KMS-11 (cell line): ENCODE measurements around the gene SPON2.

Experiments
- H2AFZ ChIP-seq: fragments of 200-600 bp; sonication (generic); 2 replicates; pipeline ENCODE4 v1.6.1; 2016; ENCODE audit warnings: antibody characterized with exemption, mixed run types, low read depth
- H3K27ac ChIP-seq: fragments of 200-600 bp; sonication (generic); 2 replicates; pipeline ENCODE4 v1.6.1; 2016; ENCODE audit warnings: mild to moderate bottlenecking, mixed run types
- H3K27me3 ChIP-seq: fragments of 200-600 bp; sonication (generic); 2 replicates; pipeline ENCODE4 v1.6.1; 2017; ENCODE audit warnings: mild to moderate bottlenecking, low read depth, mixed run types, moderate library complexity; ENCODE audit not compliant: insufficient read depth
- H3K36me3 ChIP-seq: fragments of 200-600 bp; sonication (generic); 2 replicates; pipeline ENCODE4 v1.6.1; 2017; ENCODE audit warnings: mild to moderate bottlenecking, mixed run types; ENCODE audit not compliant: insufficient read depth
- H3K4me1 ChIP-seq: fragments of 200-600 bp; sonication (generic); 2 replicates; pipeline ENCODE4 v1.6.1; 2016; ENCODE audit warnings: mild to moderate bottlenecking, low read depth, mixed run types; ENCODE audit not compliant: poor library complexity, severe bottlenecking
- H3K4me2 ChIP-seq: fragments of 200-600 bp; sonication (generic); 2 replicates; pipeline ENCODE4 v1.7.0; 2016; ENCODE audit warnings: mild to moderate bottlenecking, mixed run types
- H3K4me3 ChIP-seq: fragments of 200-600 bp; sonication (generic); IDR thresholded peaks from 2 replicates; pipeline ENCODE4 v1.6.1; 2017; ENCODE audit warnings: low read depth, low read length, mixed read lengths; ENCODE audit not compliant: insufficient read depth
- H3K79me2 ChIP-seq: fragments of 200-600 bp; sonication (generic); 2 replicates; pipeline ENCODE4 v1.6.1; 2016; ENCODE audit warnings: low read depth, mixed run types; ENCODE audit not compliant: insufficient read depth
- H3K9ac ChIP-seq: fragments of 200-600 bp; sonication (generic); 2 replicates; pipeline ENCODE4 v1.6.1; 2016; ENCODE audit warnings: mild to moderate bottlenecking, mixed run types
- H4K20me1 ChIP-seq: fragments of 200-600 bp; sonication (generic); 2 replicates; pipeline ENCODE4 v1.6.1; 2016; ENCODE audit warnings: mild to moderate bottlenecking, mixed run types; ENCODE audit not compliant: insufficient read depth
- TF ChIP-seq, protein P1 (sequence below): fragments of 200-600 bp; sonication (generic); conservative IDR thresholded peaks from 2 replicates; pipeline ENCODE4 v1.6.1; 2017; ENCODE audit warnings: low read depth, mild to moderate bottlenecking, antibody characterized with exemption, low read length, moderate library complexity, mixed read lengths

Gene SPON2

DNA sequence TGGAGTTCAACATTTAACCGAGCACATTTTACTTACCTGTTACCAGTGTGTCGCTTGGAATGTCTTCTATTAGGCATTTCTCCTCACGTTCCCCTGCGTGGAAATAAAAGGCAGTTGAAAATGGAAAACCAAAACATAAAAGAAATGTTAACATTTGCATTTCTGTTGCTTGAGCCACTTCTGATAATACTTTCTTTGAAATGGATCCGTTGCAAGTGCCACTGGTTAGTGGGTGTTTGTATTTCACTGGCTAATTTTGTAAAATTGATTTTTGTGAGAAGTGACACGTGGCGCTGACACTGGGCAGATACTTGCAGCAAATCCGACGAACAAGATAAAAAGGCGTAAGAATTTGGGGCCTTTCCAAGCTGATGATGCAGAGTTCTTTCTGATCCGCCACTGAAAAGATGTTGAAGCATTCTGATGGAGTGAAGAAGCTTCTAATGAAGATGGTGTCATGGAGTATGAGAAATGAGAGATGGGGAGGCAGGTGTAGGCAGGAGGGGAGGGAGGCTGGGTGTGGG lies 18.8 kb downstream of the SPON2 start:
- Histone ChIP-seq H4K20me1 (no peaks in the 10 kb centered on the region), H3K4me1 (no peaks in the 10 kb centered on the region), H3K79me2 (no peaks in the 10 kb centered on the region), H3K36me3 (no peaks in the 10 kb centered on the region), H3K4me2 (no peak overlapping the region), H2AFZ (no peak overlapping the region), H3K4me3 (no peak overlapping the region), H3K27me3 (peaks cover 10% of the 10 kb centered on the region; the same call in 1 of the 2 replicates), H3K27ac (no peak overlapping the region), H3K9ac (no peak overlapping the region)
- TF ChIP-seq, protein P1, sequence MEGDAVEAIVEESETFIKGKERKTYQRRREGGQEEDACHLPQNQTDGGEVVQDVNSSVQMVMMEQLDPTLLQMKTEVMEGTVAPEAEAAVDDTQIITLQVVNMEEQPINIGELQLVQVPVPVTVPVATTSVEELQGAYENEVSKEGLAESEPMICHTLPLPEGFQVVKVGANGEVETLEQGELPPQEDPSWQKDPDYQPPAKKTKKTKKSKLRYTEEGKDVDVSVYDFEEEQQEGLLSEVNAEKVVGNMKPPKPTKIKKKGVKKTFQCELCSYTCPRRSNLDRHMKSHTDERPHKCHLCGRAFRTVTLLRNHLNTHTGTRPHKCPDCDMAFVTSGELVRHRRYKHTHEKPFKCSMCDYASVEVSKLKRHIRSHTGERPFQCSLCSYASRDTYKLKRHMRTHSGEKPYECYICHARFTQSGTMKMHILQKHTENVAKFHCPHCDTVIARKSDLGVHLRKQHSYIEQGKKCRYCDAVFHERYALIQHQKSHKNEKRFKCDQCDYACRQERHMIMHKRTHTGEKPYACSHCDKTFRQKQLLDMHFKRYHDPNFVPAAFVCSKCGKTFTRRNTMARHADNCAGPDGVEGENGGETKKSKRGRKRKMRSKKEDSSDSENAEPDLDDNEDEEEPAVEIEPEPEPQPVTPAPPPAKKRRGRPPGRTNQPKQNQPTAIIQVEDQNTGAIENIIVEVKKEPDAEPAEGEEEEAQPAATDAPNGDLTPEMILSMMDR: no peak

DNA sequence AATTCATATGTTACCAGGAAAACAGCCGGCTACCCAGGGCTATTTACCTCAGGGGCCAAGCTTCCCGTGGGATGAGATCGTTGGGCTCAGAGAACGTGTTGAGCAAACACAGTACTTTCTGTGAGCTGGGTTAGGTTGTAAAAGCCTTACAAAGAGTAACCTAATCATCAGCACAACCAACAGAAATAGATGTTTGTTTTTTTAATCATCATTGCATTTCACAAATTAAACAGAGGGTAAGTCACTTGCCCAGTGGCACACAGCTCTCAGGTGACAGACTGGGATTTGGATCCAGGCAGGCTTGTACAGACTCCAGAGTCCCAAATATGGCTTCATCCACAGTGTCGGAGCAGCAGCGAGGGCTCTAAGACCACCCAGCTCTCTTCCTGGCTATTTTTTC lies 20.1 kb downstream of the SPON2 start:
- no peaks in the 10 kb centered on the region for H3K4me1 ChIP-seq
- H3K27ac ChIP-seq: no peak overlapping the region
- TF ChIP-seq, protein P1: no peak
- peaks cover 10% of the 10 kb centered on the region; the same call in 1 of the 2 replicates for H3K27me3 ChIP-seq
- H4K20me1 ChIP-seq: no peaks in the 10 kb centered on the region
- no peaks in the 10 kb centered on the region for H3K79me2 ChIP-seq
- no peak overlapping the region for H2AFZ ChIP-seq
- no peak overlapping the region for H3K4me3 ChIP-seq
- no peak overlapping the region for H3K9ac ChIP-seq
- no peak overlapping the region for H3K4me2 ChIP-seq
- H3K36me3 ChIP-seq: no peaks in the 10 kb centered on the region

DNA sequence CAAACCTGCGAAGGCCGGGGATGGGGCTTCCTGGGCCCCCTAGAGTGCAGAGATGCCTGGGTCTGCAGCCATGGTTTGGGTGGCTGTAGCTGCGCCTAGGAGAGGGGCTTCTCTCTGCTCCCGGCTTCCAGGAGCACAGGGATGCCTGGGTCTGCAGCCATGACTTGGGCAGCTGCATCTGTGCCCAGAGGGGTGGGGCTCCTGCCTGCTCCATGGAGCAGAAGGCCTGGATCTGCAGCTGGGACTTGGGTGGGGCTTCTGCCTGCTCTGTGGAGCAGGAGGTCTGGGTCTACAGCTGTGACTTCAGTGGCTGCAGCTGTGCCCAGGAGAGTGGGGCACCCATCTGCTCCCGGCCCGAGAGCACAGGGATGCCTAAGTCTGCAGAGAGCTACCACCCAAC lies 20.8 kb downstream of the SPON2 start:
- Histone ChIP-seq H4K20me1 (no peaks in the 10 kb centered on the region), H3K9ac (no peak overlapping the region), H3K36me3 (no peaks in the 10 kb centered on the region), H3K79me2 (no peaks in the 10 kb centered on the region), H3K27me3 (peaks cover 10% of the 10 kb centered on the region; the same call in 1 of the 2 replicates), H3K27ac (no peak overlapping the region), H3K4me2 (no peak overlapping the region), H2AFZ (no peak overlapping the region), H3K4me3 (no peak overlapping the region), H3K4me1 (no peaks in the 10 kb centered on the region)
- TF ChIP-seq, protein P1: no peak

DNA sequence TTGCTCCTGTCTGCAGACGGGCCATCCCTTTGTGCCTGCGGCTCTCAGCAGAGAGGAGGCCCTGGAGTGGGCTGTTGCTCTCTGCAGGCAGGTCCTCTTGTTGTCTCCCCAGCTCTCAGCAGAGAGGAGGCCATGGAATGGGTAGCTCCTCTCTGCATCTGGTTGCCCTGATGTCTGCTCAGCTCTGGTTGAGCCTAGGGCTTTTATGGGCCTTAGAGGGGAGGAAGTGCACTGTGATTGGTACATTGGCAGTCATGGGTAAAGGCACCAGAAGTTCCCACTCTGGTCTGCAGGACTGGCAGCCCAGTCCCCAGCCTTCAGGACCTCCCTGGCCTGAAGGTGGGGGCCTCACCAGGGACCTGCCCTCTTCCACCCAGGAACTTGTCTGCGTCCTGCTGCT lies 21.5 kb downstream of the SPON2 start:
- Histone ChIP-seq H3K27ac (no peak overlapping the region), H3K36me3 (no peaks in the 10 kb centered on the region), H3K4me2 (no peak overlapping the region), H3K4me1 (no peaks in the 10 kb centered on the region), H3K27me3 (peaks cover 10% of the 10 kb centered on the region; the same call in 1 of the 2 replicates), H2AFZ (no peak overlapping the region), H3K9ac (no peak overlapping the region), H3K4me3 (no peak overlapping the region), H3K79me2 (no peaks in the 10 kb centered on the region), H4K20me1 (no peaks in the 10 kb centered on the region)
- TF ChIP-seq, protein P1: no peak
